ENCODE measurements around the gene MID1IP1.

GRCh38 chrX:38803243-38803587 lies 2.0 kb downstream of the MID1IP1 start:
- no peak for TF ChIP-seq CTCF (IDR thresholded peaks at IDR 0.05; ENCODE audit: low read depth, low read length)
- no peak for TF ChIP-seq EZH2phosphoT487 (IDR thresholded peaks at IDR 0.05; ENCODE audit: low read depth)
